CD4-positive, alpha-beta T cell (primary cell): ENCODE results near the gene ZNF681. TPM values are rescaled to one million over a fixed set of nuclear protein-coding genes. Genes with fewer than 3 reads are reported as not detected.
A peak's percentile ranks its signal among the peaks of the same experiment; 100 is the strongest.

Experiments used
- ATAC-seq: fragments of 200-7000 bp; cut with Tn5 transposase; one replicate; pipeline ENCODE4 v1.10.0; 2022; ENCODE audit warnings: mild to moderate bottlenecking; ENCODE audit not compliant: poor library complexity
- CTCF ChIA-PET: fragments of 350-600 bp; sonication (Branson Sonifier 250); formaldehyde crosslinking; loops from one replicate; lab custom pipeline; 2021; ENCODE audit warnings: antibody characterized with exemption, inconsistent platforms; lab: Charles Lee
- POLR2A ChIA-PET: fragments of 350-600 bp; sonication (Branson Sonifier 250); formaldehyde crosslinking; loops from one replicate; lab custom pipeline; 2021; ENCODE audit warnings: antibody characterized with exemption, inconsistent platforms; lab: Charles Lee
- DNase-seq, 14 experiments: peaks; one replicate each; pipeline ENCODE4 v3.0.0-alpha.2; 2013 to 2020; ENCODE audit warnings: mixed read lengths in 2 of 14
- H3K27ac ChIP-seq, 2 donors: one replicate each; pipeline versions ENCODE4 v1.5.1 to v1.7.0; 2013; ENCODE audit warnings: low read length in 2 of 2, low read depth in 1 of 2, mild to moderate bottlenecking in 1 of 2
- H3K27me3 ChIP-seq, 2 experiments: 1 replicate in 1 of 2; 2 replicates in 1 of 2; pipeline versions ENCODE4 v1.6.1 to v1.7.0; 2013; ENCODE audit warnings: low read length in 2 of 2, control low read depth in 1 of 2, mild to moderate bottlenecking in 1 of 2, moderate library complexity in 1 of 2; ENCODE audit not compliant: insufficient read depth in 2 of 2, control insufficient read depth in 1 of 2
- H3K36me3 ChIP-seq: one replicate; pipeline ENCODE4 v1.6.1; 2013; ENCODE audit warnings: low read length, control low read depth; ENCODE audit not compliant: insufficient read depth
- H3K4me1 ChIP-seq: one replicate; pipeline ENCODE4 v1.6.1; 2013; ENCODE audit warnings: low read length, control low read depth; ENCODE audit not compliant: insufficient read depth
- H3K4me3 ChIP-seq: one replicate; pipeline ENCODE4 v1.5.1; 2013; ENCODE audit warnings: mild to moderate bottlenecking, low read length, moderate library complexity
- H3K9me3 ChIP-seq, 2 experiments: 1 replicate in 1 of 2; 2 replicates in 1 of 2; pipeline versions ENCODE4 v1.6.1 to v1.7.0; 2013; ENCODE audit warnings: low read length in 2 of 2, mild to moderate bottlenecking in 2 of 2, control low read depth in 1 of 2, moderate library complexity in 1 of 2; ENCODE audit not compliant: control insufficient read depth in 1 of 2, insufficient read depth in 1 of 2
- H3K27ac Mint-ChIP-seq: one replicate; pipeline ENCODE4 v1.8.0; 2020; ENCODE audit warnings: mixed read lengths
- H3K27me3 Mint-ChIP-seq: one replicate; pipeline ENCODE4 v1.8.0; 2021; ENCODE audit warnings: mixed read lengths
- H3K36me3 Mint-ChIP-seq: one replicate; pipeline ENCODE4 v1.8.0; 2021; ENCODE audit warnings: low read depth, mixed read lengths
- H3K4me1 Mint-ChIP-seq: one replicate; pipeline ENCODE4 v1.8.0; 2021; ENCODE audit warnings: low read depth, mixed read lengths
- H3K4me3 Mint-ChIP-seq: one replicate; pipeline ENCODE4 v1.8.0; 2020; ENCODE audit warnings: mild to moderate bottlenecking, mixed read lengths
- H3K9me3 Mint-ChIP-seq: one replicate; pipeline ENCODE4 v1.8.0; 2020; ENCODE audit warnings: mixed read lengths
- intact Hi-C, 2 experiments: fragments of 100-400 bp; cut with DNase I in 1 of 2; cut with micrococcal nuclease in 1 of 2; formaldehyde crosslinking; loops; one replicate each; pipeline versions ENCODE4 v1.15.1 to v1.9.0; 2023 to 2025; cut with DNase I, micrococcal nuclease
- total RNA-seq, 174 experiments: library from RNA in 2 of 174; stranded (reverse) in 2 of 174; gene quantifications; one replicate each; pipeline ENCODE4 v1.2.3 and lab custom pipeline; 2021 to 2026
- TF ChIP-seq, protein P1 (sequence below): fragments of 200-600 bp; IDR thresholded peaks from one replicate; pipeline ENCODE4 v1.8.0; 2022; ENCODE audit warnings: antibody characterized with exemption, mild to moderate bottlenecking

ZNF681 gene
- total RNA-seq, 2 experiments from 2014 or later = 1.6 to 2.6 TPM

- H3K4me1 Mint-ChIP-seq = peaks cover 4% of the 10 kb centered on the region
- H3K36me3 Mint-ChIP-seq = peaks cover 72% of the 10 kb centered on the region
- Histone ChIP-seq H3K4me3 (no peak overlapping the region), H3K27ac (no peak overlapping the region), H3K4me1 (no peaks in the 10 kb centered on the region), H3K9me3 (no peaks in the 10 kb centered on the region), H3K36me3 (no peaks in the 10 kb centered on the region), H3K27me3 (no peaks in the 10 kb centered on the region)
- CTCF ChIA-PET = no interaction called here
- DNase-seq = no peak
- no peak overlapping the region for H3K4me3 Mint-ChIP-seq
- H3K9me3 Mint-ChIP-seq = peaks cover 4% of the 10 kb centered on the region
- POLR2A ChIA-PET = interaction anchor here (0.8 kb wide), 1 partner anchor 19 kb away, joined by 3 read pairs; the partner anchor contains the start of gene ZNF681
- ATAC-seq = no peak
- H3K27me3 Mint-ChIP-seq = no peaks in the 10 kb centered on the region
- TF ChIP-seq, protein P1, sequence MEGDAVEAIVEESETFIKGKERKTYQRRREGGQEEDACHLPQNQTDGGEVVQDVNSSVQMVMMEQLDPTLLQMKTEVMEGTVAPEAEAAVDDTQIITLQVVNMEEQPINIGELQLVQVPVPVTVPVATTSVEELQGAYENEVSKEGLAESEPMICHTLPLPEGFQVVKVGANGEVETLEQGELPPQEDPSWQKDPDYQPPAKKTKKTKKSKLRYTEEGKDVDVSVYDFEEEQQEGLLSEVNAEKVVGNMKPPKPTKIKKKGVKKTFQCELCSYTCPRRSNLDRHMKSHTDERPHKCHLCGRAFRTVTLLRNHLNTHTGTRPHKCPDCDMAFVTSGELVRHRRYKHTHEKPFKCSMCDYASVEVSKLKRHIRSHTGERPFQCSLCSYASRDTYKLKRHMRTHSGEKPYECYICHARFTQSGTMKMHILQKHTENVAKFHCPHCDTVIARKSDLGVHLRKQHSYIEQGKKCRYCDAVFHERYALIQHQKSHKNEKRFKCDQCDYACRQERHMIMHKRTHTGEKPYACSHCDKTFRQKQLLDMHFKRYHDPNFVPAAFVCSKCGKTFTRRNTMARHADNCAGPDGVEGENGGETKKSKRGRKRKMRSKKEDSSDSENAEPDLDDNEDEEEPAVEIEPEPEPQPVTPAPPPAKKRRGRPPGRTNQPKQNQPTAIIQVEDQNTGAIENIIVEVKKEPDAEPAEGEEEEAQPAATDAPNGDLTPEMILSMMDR = no peak
- no peak overlapping the region for H3K27ac Mint-ChIP-seq
- intact Hi-C loops = no loop called here
Measured at GRCh38 chr19:23777216-23777615, 18.5 kb upstream of the ZNF681 start.

GRCh38 chr19:23776507-23777205 lies 18.0 kb upstream of the ZNF681 start:
- Mint-ChIP-seq H3K27ac (no peak overlapping the region), H3K36me3 (peaks cover 72% of the 10 kb centered on the region), H3K9me3 (peaks cover 2% of the 10 kb centered on the region), H3K4me3 (no peak overlapping the region), H3K4me1 (peaks cover 10% of the 10 kb centered on the region), H3K27me3 (no peaks in the 10 kb centered on the region)
- TF ChIP-seq, protein P1 = no peak
- Histone ChIP-seq H3K36me3 (no peaks in the 10 kb centered on the region), H3K4me1 (no peaks in the 10 kb centered on the region), H3K4me3 (no peak overlapping the region), H3K27ac (no peak overlapping the region), H3K9me3 (no peaks in the 10 kb centered on the region), H3K27me3 (no peaks in the 10 kb centered on the region)
- ATAC-seq = no peak
- intact Hi-C loops = no loop called here
- ChIA-PET POLR2A (no interaction called here), CTCF (no interaction called here)
- DNase-seq = peak in 4 of 14 experiments; percentile 16 to 32 (median 26)

GRCh38 chr19:23774524-23774971 lies 15.9 kb upstream of the ZNF681 start:
- H3K36me3 ChIP-seq = no peaks in the 10 kb centered on the region
- DNase-seq (no peak), ATAC-seq (no peak)
- Mint-ChIP-seq H3K27me3 (no peaks in the 10 kb centered on the region), H3K4me1 (peaks cover 19% of the 10 kb centered on the region), H3K36me3 (peaks cover 79% of the 10 kb centered on the region), H3K27ac (no peak overlapping the region), H3K4me3 (no peak overlapping the region), H3K9me3 (no peaks in the 10 kb centered on the region)
- ChIA-PET CTCF (no interaction called here), POLR2A (no interaction called here)
- intact Hi-C loops = no loop called here
- H3K9me3 ChIP-seq = no peaks in the 10 kb centered on the region
- H3K27ac ChIP-seq = no peak overlapping the region
- H3K27me3 ChIP-seq = no peaks in the 10 kb centered on the region
- H3K4me3 ChIP-seq = no peak overlapping the region
- TF ChIP-seq, protein P1 = no peak
- H3K4me1 ChIP-seq = no peaks in the 10 kb centered on the region
